HepG2 (cell line): Measurements from ENCODE around the gene GDF9. TPM values are rescaled to one million over a fixed set of nuclear protein-coding genes. Genes with fewer than 3 reads are reported as not detected.

ENCODE experiments used
- BCLAF1 ChIP-seq: fragments of 450-650 bp; IDR thresholded peaks from 2 replicates; pipeline ENCODE4 v1.6.1; 2017; ENCODE audit warnings: mild to moderate bottlenecking
- HNF4G ChIP-seq, 2 experiments: sonication (generic) in 1 of 2; formaldehyde crosslinking in 1 of 2; IDR thresholded peaks; 2 replicates each; pipeline versions ENCODE4 v1.4.0 to v1.6.1; 2011 to 2020; ENCODE audit warnings: borderline replicate concordance in 2 of 2, low read depth in 2 of 2, mild to moderate bottlenecking in 2 of 2, low read length in 1 of 2, missing genetic modification reagents in 1 of 2, moderate library complexity in 1 of 2
- HNRNPLL ChIP-seq: fragments of 200-400 bp; formaldehyde crosslinking; IDR thresholded peaks from 2 replicates; pipeline ENCODE4 v1.6.1; 2017; ENCODE audit warnings: mild to moderate bottlenecking, low read depth, low read length; ENCODE audit not compliant: poor library complexity, severe bottlenecking
- KLF11 ChIP-seq: IDR thresholded peaks from 2 replicates; pipeline ENCODE4 v1.6.1; 2016; ENCODE audit warnings: missing compliant biosample characterization
- KLF9 ChIP-seq: IDR thresholded peaks from 2 replicates; pipeline ENCODE4 v1.6.1; 2016; ENCODE audit warnings: low read depth
- PAF1 ChIP-seq: IDR thresholded peaks from 2 replicates; pipeline ENCODE4 v1.6.1; 2016; ENCODE audit warnings: missing genetic modification reagents, missing compliant biosample characterization
- REXO4 ChIP-seq: sonication (generic); formaldehyde crosslinking; IDR thresholded peaks from 2 replicates; pipeline ENCODE4 v1.8.0; 2022; ENCODE audit warnings: missing genetic modification reagents, mild to moderate bottlenecking, borderline replicate concordance
- SNAPC5 ChIP-seq: sonication (generic); formaldehyde crosslinking; IDR thresholded peaks from 2 replicates; pipeline ENCODE4 v1.8.1; 2023; ENCODE audit warnings: mild to moderate bottlenecking, missing genetic modification reagents, borderline replicate concordance
- ZFP82 ChIP-seq: sonication (generic); formaldehyde crosslinking; IDR thresholded peaks from 2 replicates; pipeline ENCODE4 v1.5.1; 2020; ENCODE audit warnings: mild to moderate bottlenecking, missing genetic modification reagents, borderline replicate concordance
- ZNF142 ChIP-seq: sonication (generic); formaldehyde crosslinking; IDR thresholded peaks from 2 replicates; pipeline ENCODE4 v1.4.0; 2020; ENCODE audit warnings: missing genetic modification reagents
- ZNF160 ChIP-seq: sonication (generic); formaldehyde crosslinking; IDR thresholded peaks from 2 replicates; pipeline ENCODE4 v1.8.0; 2022; ENCODE audit warnings: mild to moderate bottlenecking, inconsistent platforms, missing genetic modification reagents
- ZNF253 ChIP-seq: sonication (generic); formaldehyde crosslinking; IDR thresholded peaks from 2 replicates; pipeline ENCODE4 v1.8.0; 2022; ENCODE audit warnings: mild to moderate bottlenecking, missing genetic modification reagents, borderline replicate concordance
- ZNF326 ChIP-seq: sonication (generic); formaldehyde crosslinking; IDR thresholded peaks from 2 replicates; pipeline ENCODE4 v1.4.0; 2020; ENCODE audit warnings: missing genetic modification reagents, borderline replicate concordance
- ZNF343 ChIP-seq: sonication (generic); formaldehyde crosslinking; IDR thresholded peaks from 2 replicates; pipeline ENCODE4 v1.4.0; 2020; ENCODE audit warnings: mild to moderate bottlenecking, missing genetic modification reagents
- ZNF546 ChIP-seq: sonication (generic); formaldehyde crosslinking; conservative IDR thresholded peaks from 2 replicates; pipeline ENCODE4 v1.8.1; 2023; ENCODE audit warnings: mild to moderate bottlenecking, missing genetic modification reagents
- ZNF83 ChIP-seq: sonication (generic); formaldehyde crosslinking; IDR thresholded peaks from 2 replicates; pipeline ENCODE4 v1.4.0; 2020; ENCODE audit warnings: missing genetic modification reagents, mild to moderate bottlenecking, borderline replicate concordance
- polyA plus RNA-seq, 8 experiments: library from polyadenylated mRNA; depleted of rRNA in 3 of 8; stranded (reverse) in 7 of 8; unstranded in 1 of 8; fragments of >200 nt; fragmentation: Illumina TruSeq in 4 of 8; extraction: Trizol in 4 of 8; gene quantifications; 2 replicates each; pipeline versions ENCODE4 v1.2.1 to v1.2.3, GENCODE V29; 2011 to 2016; ENCODE audit warnings: low read depth in 4 of 8, missing spikeins in 1 of 8, mixed read lengths in 1 of 8; ENCODE audit not compliant: insufficient read depth in 1 of 8
- total RNA-seq, 5 experiments: library from RNA; depleted of rRNA; stranded (reverse); fragments of >200 nt; fragmentation: Illumina TruSeq; extraction: Trizol; gene quantifications; 2 replicates each; pipeline ENCODE4 v1.2.3, GENCODE V29; 2016; ENCODE audit warnings: low read depth in 1 of 5
- TF ChIP-seq, protein P1 (sequence below): sonication (generic); formaldehyde crosslinking; IDR thresholded peaks from 2 replicates; pipeline ENCODE4 v1.5.0; 2020; ENCODE audit warnings: missing genetic modification reagents, mild to moderate bottlenecking, borderline replicate concordance

The GDF9 gene
- total and polyA plus RNA-seq, 2 of the 13 experiments (the other 11 are each of a cell fraction or from before 2014, with no cell fraction given): 0.33 to 0.38 TPM

DNA sequence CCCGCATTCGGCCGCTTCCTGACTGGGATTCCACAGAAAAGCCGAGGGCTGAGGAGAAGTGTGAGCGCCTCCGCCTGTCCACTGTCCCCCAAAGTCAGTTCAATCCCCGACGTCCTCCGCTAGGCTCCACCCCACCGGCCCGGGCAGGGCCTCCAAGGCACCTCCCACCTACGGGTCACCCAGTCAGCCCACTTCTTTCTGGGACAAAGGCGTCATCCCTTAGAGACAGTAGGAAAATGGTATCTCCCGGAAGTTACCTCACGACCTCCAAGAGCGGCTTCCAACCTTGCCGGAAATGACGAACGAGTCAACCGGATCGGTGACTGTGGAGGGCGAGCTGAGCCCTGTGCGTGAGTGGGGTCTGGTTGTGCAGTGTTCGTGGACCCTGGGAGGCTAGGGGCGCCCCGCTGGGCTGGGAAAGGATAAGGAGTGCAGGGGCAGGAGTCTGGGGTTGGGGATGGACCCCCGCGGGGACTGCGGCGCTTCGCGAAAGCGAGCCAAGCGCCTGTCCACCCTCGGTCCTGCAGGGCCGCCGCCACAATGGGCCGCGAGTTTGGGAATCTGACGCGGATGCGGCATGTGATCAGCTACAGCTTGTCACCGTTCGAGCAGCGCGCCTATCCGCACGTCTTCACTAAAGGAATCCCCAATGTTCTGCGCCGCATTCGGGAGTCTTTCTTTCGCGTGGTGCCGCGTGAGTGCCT lies at the start of gene GDF9, which contains the start of gene UQCRQ (continued):
- TF ChIP-seq REXO4 (no peak), HNF4G (IDR thresholded peaks at IDR 0.05; ENCODE audit: borderline replicate concordance, low read depth, low read length) (no peak; the same call in 1 of the 2 replicates), HNF4G (CRISPR knock-in tag; IDR thresholded peaks at IDR 0.05; ENCODE audit: borderline replicate concordance, low read depth) (peak; percentile 54; the same call in 1 of the 2 replicates), BCLAF1 (no peak), HNRNPLL (peak; percentile 54), ZFP82 (CRISPR knock-in tag) (no peak), ZNF160 (CRISPR knock-in tag) (no peak; the same call in 1 of the 2 replicates), ZNF343 (no peak), KLF9 (CRISPR knock-in tag) (no peak), KLF11 (CRISPR knock-in tag) (no peak; the same call in 1 of the 2 replicates), PAF1 (no peak), ZNF83 (no peak; the same call in 1 of the 2 replicates), ZNF546 (CRISPR knock-in tag) (peak; percentile 68; the same call in 1 of the 2 replicates), ZNF326 (no peak), ZNF253 (CRISPR knock-in tag) (0 out of 2 replicates have a peak, but pooled peaks have one; percentile 54), ZNF142 (CRISPR knock-in tag) (no peak), SNAPC5 (no peak)
- TF ChIP-seq, protein P1, sequence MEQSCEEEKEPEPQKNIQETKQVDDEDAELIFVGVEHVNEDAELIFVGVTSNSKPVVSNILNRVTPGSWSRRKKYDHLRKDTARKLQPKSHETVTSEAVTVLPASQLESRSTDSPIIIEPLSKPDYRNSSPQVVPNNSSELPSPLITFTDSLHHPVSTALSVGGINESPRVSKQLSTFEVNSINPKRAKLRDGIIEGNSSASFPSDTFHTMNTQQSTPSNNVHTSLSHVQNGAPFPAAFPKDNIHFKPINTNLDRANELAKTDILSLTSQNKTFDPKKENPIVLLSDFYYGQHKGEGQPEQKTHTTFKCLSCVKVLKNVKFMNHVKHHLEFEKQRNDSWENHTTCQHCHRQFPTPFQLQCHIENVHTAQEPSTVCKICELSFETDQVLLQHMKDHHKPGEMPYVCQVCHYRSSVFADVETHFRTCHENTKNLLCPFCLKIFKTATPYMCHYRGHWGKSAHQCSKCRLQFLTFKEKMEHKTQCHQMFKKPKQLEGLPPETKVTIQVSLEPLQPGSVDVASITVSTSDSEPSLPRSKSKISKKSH: 0 out of 2 replicates have a peak, but pooled peaks have one; percentile 28
